NOMO-1 (cell line): ENCODE data around the gene GPRC5C.

Experiments used
- DNase-seq, 2 experiments: peaks; one replicate each; lab custom pipeline; 2025; ENCODE audit not compliant: unreplicated experiment in 2 of 2; lab: John Stamatoyannopoulos, UW

Gene GPRC5C, protein sequence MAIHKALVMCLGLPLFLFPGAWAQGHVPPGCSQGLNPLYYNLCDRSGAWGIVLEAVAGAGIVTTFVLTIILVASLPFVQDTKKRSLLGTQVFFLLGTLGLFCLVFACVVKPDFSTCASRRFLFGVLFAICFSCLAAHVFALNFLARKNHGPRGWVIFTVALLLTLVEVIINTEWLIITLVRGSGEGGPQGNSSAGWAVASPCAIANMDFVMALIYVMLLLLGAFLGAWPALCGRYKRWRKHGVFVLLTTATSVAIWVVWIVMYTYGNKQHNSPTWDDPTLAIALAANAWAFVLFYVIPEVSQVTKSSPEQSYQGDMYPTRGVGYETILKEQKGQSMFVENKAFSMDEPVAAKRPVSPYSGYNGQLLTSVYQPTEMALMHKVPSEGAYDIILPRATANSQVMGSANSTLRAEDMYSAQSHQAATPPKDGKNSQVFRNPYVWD

DNA sequence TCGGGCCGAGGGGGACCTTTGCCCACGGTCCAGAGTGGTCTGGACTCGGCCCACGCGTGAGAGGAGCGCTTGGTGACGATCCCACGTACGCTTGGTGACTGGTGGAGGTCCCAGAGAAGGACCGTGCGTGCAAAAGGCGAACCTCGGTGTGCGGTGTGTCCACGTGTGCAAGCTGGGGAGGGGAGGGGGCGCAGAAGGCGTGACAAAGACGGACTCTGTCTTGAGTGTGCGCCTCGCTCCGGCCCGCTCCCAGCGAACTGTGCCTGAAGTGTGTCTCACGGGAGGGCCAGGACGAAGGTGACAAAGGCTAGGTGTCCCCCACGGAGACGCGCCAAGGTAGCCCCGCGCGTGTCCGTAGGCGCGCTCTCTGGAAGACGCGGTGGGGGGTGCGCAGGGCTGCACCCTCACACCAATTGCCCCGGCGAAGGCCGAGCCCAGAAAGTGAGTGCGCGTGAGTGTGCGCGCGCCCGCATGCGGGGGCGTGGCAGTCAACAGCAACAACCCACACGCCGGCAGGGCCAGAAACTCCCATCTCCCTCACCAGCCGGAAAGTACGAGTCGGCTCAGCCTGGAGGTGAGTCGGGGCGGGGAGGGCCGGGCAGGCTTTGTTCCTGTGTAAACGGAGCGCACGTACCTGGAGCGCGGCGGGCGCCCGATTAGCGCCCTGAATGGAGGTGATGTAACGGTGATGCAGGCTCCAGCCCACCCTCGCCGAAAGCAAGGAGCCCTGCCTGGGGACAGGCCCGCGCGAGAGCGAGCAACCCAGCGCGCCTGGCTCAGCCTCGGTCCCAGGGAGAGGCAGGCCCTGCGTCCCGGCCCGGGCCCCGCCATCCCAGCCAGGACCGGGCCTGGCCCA, at the start of gene GPRC5C:
GPRC5C (plus strand) TSS at position 521 of the 856 bp plus-strand sequence. CDS start 7,689 bp downstream, outside the sequence.
- DNase-seq, result peak; percentile 32 to 34

DNA sequence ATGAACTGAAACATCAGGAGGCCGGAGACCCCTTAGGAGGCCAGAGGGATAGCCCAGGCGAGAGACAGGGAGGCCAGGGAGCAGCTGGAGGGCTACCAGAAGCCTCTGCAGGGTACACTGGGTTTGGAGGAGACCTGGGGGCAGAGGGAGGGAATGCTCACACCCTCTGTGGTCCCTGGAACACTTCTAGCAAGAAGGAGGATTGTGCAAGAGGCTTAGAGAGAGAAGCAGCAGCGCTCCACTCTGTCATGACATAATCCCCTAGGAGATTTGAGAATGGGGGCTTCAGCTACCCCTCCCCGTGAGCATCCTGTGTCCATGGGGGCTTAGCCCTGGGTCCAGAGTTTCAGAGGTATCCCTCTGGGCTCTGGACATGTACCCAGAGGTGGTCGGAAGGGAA, 48.7 kb upstream of the GPRC5C start:
- no peak for DNase-seq

- no peak for DNase-seq
Measured at GRCh38 chr17:74385201-74385600, 46.7 kb upstream of the GPRC5C start.

GRCh38 chr17:74386386-74386785, 45.5 kb upstream of the GPRC5C start:
- DNase-seq, result no peak

DNA sequence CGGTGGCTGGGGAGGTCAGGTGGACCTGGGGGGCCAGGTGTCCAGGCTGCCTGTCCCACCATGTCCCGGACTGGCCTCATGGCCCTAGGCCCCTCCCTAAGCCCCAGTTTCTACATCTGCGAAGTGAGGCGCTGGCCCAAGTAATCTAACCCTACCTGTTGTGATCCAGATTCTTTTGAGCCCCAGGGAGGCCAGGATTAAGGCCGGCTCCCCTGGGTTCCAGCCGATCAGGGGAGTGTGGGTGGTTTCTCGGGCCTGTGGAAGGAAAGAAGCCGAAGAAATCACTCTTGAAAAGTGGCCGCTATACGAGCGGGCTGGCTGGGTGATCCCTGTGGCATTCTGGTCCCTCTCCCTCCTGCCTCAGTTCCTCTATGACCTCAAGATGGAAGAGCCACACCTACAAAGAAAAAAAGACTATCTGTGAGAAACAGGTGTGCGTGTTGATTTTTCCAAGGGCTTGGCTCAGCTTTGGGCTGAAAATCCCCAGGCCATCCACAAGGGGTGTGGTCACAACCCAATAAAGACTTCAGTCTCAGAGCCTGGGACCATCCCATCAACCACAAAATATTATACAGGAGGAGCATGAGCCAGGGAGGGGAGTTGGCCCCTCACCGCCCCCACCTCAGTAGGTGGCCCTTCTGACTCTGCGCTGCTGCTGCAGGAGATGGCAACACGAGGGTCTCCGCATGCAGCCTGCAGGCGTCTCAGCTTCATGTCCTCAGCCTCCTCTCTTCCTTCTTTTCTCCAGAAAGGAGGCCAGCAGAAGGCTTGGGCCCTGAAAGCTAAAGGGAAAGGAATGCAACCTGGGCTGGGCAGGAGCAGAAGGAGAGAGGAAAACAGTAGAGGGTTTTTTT, 44.3 kb upstream of the GPRC5C start:
- no peak for DNase-seq

- DNase-seq, result peak in 1 of 2 experiments; percentile 31
Measured at GRCh38 chr17:74389084-74389753, 42.7 kb upstream of the GPRC5C start.

DNA sequence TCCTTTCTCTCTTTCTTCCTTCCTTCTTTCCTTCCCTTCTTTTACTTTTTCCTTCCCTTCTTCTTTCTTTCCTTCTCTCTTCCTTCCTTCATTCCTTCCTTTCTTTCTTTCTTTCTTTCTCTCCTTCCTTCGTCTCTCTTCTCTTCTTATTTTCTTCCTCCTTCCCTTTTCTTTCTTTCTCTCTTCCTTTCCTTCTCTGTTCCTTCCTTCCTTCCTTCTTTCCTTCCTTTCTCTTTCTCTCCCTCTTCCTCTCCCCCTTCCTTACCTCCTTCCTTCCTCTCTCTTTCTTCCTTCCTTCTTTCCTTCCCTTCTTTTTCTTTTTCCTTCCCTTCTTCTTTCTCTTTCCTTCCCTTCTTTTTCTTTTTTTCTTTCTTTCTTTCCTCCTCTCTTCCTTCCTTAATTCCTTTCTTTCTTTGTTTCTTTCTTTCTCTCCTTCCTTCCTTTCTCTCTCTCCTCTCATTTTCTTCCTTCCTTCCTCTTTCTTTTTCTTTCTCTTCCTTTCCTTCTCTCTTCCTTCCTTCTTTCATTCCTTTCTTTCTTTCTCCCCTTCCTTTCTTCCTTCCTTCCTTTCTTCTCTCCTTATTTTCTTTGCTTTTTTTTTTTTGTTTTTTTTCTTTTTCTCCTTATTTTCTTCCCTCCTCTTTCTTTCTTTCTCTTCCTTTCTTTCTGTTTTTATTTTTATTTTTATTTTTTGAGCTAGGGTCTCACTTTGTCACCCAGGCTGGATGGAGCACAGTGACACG, 41.8 kb upstream of the GPRC5C start:
- DNase-seq, result no peak

GRCh38 chr17:74390680-74391653, 40.9 kb upstream of the GPRC5C start:
- no peak for DNase-seq

DNA sequence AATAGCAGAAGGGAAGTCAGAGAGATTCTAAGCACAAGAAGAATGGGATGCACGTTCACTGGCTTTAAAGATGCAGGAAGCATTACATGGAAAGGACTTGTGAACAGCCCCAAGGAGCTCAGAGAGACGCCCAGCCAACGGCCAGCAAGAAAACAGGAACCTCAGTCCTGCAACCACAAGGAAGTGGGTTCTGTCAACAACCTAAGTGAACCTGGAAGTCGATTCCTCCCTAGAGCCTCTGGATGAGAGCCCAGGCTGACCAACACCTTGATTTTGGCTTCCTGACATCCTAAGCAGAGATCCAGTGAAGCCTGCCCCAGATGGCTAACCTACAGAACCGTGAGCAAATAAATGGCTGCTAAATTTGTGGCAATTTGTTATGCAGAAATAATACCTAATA, 40.1 kb upstream of the GPRC5C start:
- peak in 1 of 2 experiments; percentile 29 for DNase-seq

- no peak for DNase-seq
Measured at GRCh38 chr17:74392848-74393247, 39.0 kb upstream of the GPRC5C start.

DNA sequence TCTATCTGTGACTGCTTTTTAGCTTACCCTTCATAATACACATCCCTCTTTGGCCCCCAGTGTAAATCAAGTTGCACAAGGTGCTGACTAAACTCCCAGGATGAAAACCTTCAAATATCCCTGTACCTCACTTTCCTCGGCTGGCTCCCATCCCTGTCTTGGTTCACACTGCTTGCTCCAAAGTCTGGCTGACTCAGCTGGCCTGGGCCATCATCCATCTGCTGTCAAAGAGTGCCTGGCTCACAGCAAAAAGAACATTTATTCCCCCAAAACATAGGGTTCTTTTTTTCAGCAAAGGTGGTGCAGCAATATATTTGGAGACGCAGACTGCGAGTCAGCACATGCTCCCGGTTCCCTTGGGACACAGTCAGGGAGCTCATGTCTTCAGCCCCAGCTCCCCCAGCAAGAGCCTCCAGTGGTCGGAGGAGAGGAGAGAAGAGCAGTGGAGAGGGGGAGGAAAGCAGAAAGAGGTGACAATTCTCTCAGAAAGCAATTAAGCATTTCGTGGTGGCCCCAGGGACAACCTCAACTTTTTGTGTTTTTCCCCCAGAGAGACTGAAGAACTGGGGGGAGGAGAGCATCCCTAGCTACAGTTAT, 38.4 kb upstream of the GPRC5C start:
- no peak for DNase-seq

DNA sequence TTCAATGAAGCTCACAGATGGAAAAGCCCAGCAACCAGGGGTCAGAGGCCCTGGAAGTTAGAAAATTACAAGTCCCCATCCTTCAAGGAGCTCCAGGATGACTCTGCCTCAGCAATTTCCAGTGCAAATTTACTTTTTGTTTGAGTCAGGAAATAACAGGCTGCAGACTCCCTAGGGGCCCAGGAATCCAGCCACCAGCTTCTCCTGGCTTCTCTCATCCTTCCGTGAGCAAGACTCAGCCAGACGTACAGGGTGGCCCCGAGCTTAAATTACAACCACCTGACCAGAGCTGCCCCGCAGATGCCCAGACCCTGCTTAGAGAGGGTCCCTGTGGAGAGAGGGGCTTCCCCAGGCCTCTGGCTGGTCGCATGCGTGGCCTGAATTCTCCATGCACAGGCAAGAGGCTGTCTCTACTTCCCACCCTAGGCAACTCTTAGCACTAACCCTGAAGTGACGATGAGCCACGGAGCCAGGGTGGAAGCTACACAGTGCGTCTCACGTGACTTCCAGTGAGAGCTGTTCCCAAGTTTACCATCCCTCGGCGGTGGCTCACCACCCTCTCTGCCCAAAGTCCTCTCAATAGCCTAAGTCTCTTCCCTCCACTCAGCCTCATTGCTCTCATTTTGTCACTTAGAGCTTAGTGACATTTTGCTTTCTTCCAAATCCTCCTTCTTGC, 37.5 kb upstream of the GPRC5C start:
- DNase-seq, result no peak

DNA sequence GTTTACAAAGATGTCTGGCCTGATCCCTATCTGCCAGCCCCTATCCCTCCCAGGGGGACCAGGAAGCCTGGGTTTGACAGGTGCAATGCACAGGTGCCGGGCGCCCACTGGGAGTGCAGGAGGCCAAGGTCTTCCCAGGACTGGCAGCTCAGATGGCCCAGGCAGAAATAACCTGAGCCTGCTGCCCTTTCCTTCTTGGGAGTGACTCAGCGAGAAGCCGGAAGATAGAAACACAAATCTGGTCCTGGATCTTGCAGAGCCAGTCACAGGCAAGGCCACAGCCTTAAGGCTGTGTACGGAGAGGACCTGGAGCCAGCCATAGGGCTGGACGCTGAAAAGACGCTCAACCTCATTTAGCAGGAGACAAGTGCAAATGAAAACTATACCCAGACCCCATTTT, 36.9 kb upstream of the GPRC5C start:
- DNase-seq, result no peak

- DNase-seq, result no peak
Measured at GRCh38 chr17:74396567-74396966, 35.3 kb upstream of the GPRC5C start.

GRCh38 chr17:74402048-74402447, 29.8 kb upstream of the GPRC5C start:
- no peak for DNase-seq

- DNase-seq, result no peak
Measured at GRCh38 chr17:74403512-74404137, 28.3 kb upstream of the GPRC5C start.

DNA sequence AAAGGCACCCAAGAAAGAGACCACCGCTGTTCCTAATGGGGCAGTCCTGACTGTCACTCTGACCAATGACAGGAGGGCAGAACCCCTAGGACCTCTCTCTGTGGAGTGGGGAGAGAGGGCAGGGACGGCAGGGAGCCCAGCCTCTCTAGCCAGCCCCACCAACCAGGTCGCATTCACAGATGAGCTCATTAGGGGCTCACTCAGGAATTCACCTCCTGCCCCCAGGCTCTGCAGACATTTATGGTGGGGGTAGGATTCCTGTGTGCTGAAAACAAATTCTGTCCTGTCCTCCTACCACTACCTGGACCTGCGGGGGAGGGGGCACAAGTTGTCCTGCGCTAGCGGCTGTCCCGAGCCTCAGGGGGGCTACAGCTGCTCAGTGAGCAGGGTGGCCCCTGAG, 27.7 kb upstream of the GPRC5C start:
- DNase-seq, result no peak
